Sciatic nerve (tissue), 2 donors: ENCODE results near the gene NENF. TPM values are rescaled to one million over a fixed set of nuclear protein-coding genes. Genes with fewer than 3 reads are reported as not detected.
"Not testable (repeated sequence)": the region's sequence is repeated elsewhere in the genome, so short reads cannot be mapped to it uniquely, and the experiment has no call there.

Source experiments
- ATAC-seq: fragments of 200-7000 bp; cut with Tn5 transposase; one replicate; pipeline ENCODE4 v1.9.1; 2020; ENCODE audit warnings: mild to moderate bottlenecking, moderate library complexity
- DNase-seq: peaks from one replicate; pipeline ENCODE4 v3.0.0-alpha.2; 2020; ENCODE audit warnings: low spot score
- intact Hi-C: fragments of 100-400 bp; cut with DNase I; formaldehyde crosslinking; loops from one replicate; pipeline ENCODE4 v1.14.2; 2022
- total RNA-seq: library from RNA; stranded (reverse); fragmentation: NEBNext Ultra II Directional; extraction: Animal tissue kit (Norgen Biotek cat#: 25700); gene quantifications from one replicate; pipeline ENCODE4 v1.2.1, GENCODE V29; 2021
- donor health status: DM: no; HTN: no; CAD: no.
- donor health status: DM: no; HTN: no; CAD: no.

NENF gene
- total RNA-seq: 65.8 TPM

DNA sequence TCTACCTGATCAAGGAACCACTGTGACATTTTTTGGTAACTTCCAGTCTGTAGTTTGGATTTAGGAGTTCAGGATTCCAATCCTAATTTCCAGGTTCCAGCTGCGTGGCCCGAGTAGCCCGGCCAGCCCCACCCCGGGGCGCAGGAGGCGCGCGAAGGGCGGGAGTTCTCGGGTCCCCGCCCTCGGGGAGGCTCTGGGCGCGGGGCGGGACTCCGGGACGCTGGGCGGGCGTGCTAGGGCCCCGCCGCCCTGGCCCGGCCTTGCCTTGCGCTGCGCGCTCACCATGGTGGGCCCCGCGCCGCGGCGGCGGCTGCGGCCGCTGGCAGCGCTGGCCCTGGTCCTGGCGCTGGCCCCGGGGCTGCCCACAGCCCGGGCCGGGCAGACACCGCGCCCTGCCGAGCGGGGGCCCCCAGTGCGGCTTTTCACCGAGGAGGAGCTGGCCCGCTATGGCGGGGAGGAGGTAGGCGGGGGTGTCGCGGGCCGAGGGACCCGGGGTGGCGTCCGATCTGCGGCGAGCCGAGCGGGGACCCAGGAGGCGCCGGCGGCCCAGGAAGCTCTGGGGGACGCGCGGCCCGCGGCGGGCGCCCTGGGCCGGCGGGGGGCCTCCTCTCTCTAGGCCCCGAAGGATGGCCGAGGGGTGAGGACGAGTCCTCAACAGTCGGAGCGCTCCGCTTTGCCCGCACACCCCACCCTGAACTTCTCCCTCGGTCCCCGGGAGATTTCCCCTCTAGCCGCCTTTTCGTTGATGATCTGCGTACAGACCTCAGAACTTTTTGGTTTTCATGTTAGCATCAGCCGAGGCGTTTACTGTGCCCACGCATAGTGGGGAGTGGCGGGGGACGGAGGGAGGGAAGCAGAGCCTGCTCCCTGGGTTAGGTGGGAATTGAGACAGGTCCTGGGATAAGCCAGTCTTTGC lies at the start of gene NENF:
Gene NENF, plus strand, starts transcription at position 260 of the 916 bp plus-strand sequence. Its CDS starts 24 bp downstream, at position 284.
- intact Hi-C loops: no loop called here
- DNase-seq (peak; percentile 91), ATAC-seq (peak; percentile 99)

DNA sequence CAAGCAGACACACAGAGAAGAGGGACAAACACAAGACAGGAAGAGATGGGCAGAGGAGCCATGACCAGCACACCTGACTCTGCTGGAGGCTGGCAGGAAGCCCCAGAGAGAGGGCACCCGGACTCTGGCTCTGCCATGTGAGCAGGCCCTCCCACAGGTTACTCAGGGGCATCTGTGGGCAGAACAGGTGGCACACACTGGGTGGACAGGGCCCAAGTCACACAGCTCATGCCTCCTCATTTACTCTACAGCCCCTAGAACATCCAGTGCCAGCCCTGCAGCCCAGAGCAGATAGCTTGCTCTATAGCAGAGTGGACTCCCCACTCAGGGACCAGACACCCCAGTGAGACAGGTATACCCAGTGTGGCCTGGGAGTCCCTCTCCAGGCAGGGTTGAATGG lies 46.7 kb upstream of the NENF start:
- ATAC-seq (no peak), DNase-seq (no peak)
- intact Hi-C loops: no loop called here

DNA sequence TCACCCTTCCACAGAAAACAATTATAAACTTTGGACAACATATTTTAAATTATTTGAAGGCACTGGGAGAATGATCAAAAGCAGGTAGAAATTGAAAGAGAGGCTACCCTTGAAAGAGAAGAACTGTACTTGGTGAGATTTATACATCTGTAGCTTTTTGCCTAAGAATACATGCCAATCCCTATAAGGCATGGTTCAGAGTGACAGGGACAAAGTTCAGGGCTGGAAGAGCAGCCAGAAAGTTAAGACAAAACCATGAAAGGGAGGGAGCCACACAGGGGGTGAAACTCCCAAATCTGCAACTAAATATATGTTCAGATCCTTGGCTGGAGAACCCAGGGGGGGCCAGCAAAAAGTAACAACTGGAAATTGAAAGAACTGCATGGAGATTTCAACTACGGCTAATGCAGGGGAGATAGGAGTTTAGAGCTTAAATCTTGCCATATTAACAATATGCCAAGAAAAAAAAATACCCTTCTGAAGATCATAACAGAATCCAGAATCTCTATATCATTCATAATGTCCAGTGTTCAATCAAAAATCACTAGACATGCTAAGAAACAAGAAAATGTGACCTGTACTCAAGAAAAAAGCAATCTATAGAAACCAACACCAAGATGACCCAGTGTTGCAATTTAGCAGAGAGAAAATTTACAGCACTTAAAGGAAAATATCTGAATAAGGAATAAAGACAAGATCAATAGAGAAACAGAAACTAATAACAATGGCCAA lies 43.6 kb upstream of the NENF start:
- DNase-seq (no peak), ATAC-seq (no peak)
- intact Hi-C loops: no loop called here

DNA sequence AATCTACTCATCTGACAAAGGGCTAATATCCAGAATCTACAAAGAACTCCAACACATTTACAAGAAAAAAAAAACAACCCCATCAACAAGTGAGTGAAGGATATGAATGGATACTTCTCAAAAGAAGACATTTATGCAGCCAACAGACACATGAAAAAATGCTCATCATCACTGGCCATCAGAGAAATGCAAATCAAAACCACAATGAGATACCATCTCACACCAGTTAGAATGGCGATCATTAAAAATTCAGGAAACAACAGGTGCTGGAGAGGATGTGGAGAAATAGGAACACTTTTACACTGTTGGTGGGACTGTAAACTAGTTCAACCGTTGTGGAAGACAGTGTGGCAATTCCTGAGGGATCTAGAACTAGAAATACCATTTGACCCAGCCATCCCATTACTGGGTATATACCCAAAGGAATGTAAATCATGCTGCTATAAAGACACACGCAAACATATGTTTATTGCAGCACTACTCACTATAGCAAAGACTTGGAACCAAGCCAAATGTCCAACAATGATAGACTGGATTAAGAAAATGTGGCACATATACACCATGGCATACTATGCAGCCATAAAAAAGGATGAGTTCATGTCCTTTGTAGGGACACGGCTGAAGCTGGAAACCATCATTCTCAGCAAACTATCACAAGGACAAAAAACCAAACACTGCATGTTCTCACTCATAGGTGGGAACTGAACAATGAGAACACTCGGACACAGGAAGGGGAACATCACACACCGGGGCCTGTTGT lies 36.9 kb upstream of the NENF start:
- ATAC-seq, DNase-seq, intact Hi-C loops: not testable (repeated sequence)

DNA sequence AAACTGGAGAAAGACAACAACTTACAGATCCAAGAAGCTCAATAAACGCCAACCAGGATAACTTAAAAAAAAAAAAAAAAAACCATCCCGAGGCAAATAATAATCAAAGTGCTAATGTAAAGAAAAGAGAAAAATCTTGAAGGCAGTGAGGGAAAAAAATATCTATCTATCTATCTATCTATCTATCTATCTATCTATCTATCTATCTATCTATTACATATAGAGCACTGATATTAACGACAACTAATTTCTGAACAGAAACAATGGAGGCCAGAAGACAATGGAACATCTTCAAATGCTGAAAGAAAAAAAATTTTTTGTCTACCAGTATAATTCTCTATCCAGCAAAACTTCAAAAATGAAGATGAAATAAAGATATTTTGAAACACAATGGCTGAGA lies 36.1 kb upstream of the NENF start:
- intact Hi-C loops: no loop called here
- DNase-seq: no peak
- no peak for ATAC-seq

DNA sequence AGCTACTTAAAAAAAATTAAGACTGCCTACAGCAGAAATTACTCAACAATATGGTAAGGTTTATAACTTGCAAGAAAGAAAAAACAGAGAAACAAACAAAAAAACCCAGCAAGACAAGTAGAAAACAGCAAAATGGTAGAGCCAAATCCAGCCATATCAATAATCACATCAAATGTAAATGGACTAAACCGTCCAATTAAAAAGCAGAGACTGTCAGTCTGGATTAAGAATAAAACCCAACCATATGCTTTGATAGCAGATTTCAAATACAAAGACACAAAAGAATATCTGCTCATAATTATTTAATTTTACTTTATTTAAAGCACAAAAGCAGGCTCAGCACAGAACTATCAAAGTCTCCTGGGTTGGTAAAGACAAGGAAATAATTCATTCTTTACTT lies 35.5 kb upstream of the NENF start:
- DNase-seq (no peak), ATAC-seq (no peak)
- intact Hi-C loops: no loop called here

DNA sequence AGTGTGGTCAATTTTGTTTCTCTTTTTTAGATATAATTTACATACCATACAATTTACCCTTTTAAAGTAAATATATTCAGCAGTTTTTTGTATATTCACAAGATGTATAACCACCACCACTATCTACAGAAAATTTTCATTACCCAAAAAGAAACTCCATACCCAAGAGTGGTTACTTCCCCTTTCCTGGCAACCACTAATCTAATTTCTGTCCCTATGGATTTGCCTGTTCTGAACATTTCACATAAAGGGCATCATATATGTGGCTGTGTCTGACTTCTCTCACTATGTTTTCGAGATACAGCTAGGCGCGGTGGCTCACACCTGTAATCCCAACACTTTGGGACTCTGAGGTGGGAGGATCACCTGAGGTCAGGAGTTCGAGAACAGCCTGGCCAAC lies 31.7 kb upstream of the NENF start:
- ATAC-seq: no peak
- intact Hi-C loops: no loop called here
- DNase-seq: no peak

DNA sequence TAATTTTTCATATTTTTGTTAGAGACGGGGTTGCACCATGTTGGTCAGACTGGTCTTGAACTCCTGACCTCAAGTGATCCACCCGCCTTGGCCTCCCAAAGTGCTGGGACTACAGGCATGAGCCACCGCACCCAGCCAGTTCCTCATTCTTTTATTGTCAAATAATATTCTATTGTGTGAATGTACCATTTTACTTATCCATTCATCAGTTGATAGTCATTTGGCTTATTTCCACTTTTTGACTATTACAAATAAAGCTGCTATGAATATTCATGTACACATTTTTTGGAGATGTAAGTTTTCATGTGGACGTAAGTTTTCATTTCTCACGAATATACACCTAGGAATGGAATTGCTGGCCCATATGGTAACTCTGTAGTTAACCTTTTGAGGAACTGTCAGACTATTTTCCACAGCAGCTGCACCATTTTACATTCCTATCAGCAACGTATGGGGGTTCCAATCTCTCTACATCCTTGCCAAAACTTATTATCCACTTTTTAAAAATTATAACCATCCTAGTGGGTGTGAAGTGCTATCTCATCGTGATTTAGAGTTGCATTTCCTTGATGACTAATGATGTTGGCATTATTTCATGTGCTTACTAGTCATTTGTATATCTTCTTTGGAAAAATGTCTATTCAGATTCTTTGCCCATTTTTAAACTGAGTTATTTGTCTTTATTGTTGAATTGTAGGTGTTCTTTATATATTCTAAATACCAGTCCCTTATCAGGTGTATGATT lies 30.7 kb upstream of the NENF start:
- no peak for ATAC-seq
- intact Hi-C loops: no loop called here
- no peak for DNase-seq

DNA sequence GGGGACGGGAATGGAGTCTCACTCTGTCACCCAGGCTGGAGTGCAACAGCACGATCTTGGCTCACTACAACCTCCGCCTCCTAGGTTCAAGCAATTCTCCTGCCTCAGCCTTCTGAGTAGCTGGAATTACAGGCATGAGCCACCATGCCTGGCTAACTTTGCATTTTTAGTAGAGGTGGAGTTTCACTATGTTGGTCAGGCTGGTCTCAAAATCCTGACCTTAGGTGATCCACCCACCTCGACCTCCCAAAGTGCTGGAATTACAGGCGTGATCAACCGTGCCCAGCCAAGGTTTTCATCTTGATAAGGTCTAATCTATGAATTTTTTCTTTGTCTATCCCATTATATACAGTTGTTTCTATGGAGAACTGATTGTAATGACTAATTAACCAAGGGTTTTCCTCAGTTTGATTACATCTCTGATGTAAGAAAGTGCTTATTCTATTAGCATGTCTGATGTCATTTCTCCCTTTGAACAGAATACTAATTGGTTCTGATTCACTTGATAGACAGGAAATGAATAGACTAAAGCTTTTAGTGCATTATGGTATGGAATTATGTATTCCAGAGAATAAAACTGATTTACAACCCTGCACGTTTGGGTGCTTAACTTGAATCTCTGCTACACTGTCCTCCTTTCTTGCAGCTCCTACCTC lies 29.9 kb upstream of the NENF start:
- no peak for ATAC-seq

DNA sequence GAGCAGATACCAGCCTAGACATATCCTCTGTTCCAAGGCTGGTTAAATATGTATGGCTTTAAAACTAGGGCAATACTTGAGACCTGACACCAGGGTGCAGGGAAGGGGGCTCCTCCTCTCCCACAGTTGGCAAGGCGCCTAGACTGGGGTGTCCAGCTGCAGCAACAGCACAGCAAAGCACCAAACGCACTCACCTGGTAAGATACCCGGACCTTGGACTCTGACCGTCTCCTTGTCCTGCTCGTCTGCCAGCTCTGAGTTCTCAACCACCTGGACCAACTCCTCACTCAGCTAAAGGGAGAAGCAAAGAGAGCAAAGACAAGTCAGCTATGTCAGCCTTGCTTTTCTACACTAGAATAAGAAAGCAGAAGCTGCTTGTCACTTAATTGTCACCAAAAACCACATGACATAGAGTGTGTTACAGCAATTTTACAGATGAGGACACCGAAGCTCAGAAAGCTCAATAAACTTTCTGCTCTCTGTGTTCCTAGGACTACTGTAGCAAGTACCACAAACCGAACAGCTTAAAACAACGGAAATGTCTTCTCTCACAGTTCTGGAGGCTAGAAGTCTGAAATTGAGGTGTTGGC lies 22.4 kb upstream of the NENF start:
- intact Hi-C loops: no loop called here
- ATAC-seq: no peak

More for the DNA sequence above, 29.9 kb upstream of the NENF start:
- intact Hi-C loops: no loop called here
- no peak for DNase-seq

DNA sequence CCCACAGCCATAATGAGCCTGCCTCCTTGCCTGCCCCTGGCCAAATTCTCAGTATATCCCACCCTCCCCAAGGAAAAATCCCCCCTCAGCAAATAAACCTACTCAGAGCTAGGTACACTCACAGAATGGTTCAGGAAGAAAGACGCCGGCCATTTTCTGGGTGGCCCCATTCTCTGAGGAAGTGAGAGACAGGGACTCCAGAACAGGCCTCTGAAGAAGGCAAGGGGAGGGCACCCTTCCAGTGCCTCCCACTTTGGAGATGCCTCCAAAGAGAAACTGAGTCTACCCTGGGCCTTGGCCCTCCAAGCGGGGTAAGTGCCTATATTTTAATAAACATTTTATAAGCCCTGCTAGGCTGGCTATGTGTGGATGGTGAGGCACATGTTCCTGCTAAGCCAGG lies 20.3 kb upstream of the NENF start:
- intact Hi-C loops: no loop called here
- DNase-seq (no peak), ATAC-seq (no peak)

More for the DNA sequence above, 22.4 kb upstream of the NENF start:
- DNase-seq: no peak

DNA sequence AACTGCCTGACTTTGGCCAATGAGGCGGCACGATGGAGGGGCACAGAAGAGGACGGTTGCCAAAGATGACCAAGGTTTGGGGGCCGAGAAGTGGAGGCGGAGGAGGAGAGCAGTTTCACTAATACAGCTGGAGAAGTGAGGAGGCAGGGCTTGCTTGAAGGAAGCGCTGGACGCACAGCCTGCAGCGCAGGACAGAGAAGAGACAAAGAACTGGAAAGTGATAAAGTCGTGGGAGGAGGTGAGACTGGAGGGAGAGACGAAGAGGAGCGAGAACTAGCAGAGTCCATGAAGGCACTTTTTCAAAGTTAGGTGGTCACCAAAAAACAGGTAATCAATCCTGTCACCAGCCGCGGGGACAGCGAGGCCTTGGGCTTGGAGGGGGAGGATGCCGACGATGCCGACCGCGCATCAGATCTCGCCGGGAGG lies 18.8 kb upstream of the NENF start:
- intact Hi-C loops: no loop called here
- DNase-seq: no peak

DNA sequence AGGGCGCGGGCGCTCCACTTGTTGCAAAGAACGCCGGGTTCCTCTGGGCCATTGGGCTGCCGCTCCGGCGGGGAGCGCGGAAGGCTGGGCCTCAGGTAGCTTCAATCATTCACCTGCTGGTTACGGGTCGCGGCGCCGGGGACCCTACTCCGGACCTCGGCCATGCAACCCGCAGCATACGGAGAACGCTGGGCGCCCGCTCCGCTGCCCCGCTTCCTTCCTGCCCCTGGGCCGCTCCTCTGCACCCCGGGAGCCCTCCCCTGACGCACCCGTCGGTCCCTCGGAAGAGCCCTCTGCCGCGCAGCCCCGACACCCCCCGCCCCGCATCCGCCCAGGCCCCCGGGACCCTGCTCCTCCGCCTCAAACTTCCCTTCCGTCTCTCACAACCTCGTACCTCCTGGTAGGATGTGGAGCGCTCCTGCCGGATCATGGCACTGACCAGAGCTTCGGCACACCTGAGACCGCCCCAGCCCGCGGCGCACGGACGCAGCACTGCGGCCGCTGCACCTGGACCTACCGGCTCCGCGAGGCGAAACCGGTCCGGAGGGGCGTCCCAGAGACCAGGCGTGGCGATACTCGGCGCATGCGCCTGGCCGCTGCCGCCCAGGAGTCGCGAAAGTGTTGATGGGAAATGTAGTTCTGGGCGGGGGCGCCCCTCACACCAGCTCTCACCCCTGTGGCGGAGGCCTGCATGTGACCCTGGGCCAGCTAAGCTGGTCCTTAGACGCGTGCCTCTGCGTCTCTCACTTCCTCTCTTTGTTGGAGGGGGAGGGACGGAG lies 18.2 kb upstream of the NENF start, which contains the start of gene PACC1:
Gene PACC1, minus strand, starts transcription at position 559 of the 779 bp plus-strand sequence. Its CDS starts 129 bp downstream, at position 430.
- ATAC-seq (peak; percentile 98), DNase-seq (peak; percentile 90)
- intact Hi-C loops: no loop called here

More for the DNA sequence above, 18.8 kb upstream of the NENF start:
- ATAC-seq: peak; percentile 41

DNA sequence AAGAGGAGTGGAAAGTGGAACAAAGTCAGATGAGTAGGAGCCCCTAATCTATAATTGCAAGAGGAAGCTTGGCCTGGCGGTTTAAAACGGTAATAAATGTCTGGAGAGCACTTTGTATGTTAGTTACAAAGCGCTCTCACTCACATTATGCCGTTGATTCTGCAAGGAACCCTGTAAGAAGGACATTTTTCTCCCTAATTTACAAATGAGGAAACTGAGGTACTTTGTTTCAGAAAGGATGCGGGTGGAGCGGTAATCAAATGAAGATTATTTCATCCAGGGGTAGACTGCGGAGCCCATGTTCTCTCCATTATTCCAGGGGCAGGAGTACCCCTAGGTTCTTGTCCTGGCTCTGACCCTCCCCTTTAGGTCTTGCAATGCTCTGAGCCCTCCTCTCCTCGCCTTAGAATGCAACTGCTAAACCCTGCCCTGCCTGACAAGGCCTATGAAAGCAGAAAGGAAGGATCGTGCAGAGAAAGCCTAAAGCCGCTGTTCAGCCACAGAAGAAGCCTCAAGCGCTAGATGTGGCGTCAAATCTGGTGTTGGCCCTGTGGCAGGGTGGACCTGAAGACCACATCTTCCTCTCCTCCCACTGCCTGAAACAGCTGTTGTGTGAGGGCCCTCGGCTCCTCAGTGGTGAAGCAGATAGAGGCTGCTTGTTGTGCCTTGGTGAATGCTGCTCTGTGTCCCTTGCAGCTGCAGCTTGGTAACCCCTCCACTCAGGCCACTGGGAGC lies 17.4 kb upstream of the NENF start:
- ATAC-seq: peak; percentile 14
- intact Hi-C loops: no loop called here
- no peak for DNase-seq

DNA sequence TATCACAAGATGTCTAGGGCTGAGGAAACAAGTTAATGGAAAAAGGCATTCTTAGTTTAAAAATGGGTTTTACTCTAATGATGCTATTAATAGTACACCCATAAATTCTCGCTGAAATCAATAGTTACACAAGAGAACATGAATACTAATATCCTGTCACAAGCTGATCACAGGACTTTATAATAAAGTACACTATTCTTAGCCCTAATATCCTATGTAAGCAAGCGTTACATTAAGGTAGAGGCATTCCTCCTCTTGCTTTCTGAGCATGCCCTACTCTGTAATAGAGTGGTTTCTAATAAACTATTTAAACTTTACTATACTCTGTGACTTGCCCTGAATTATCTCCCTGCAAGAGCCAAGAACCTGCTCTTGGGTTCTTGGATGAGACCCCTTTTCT lies 11.6 kb upstream of the NENF start:
- ATAC-seq: no peak
- intact Hi-C loops: no loop called here
- no peak for DNase-seq

DNA sequence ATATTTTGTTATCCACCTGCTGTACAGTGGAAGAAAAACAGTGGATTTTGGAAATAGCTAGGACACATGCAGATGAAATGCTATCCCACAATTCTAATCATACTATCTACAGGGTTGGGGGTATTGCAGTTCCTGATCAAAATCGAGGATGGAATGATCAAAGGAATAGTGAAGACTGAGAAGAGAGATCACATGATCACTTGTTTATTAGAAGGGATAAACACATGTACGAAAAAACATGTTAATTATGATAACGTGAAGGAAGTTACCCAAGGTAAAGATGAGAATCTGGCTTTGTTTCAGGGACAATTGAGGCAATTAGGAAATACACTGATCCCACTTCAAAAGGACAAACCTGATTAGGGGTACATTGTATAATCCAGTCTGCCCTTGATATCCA lies 8.8 kb upstream of the NENF start:
- no peak for ATAC-seq
- intact Hi-C loops: no loop called here
- DNase-seq: no peak
